ENCODE results near the gene CCDC158.

GRCh38 chr4:76312457-76312856, 108.5 kb downstream of the CCDC158 start:
- TF ChIP-seq CTCF (IDR thresholded peaks at IDR 0.05) (no peak), POLR2A (IDR thresholded peaks at IDR 0.05) (no peak)

Data from ovary (tissue), 3 donors.